Endothelial cell of hepatic sinusoid (primary cell): ENCODE data around the gene ARPC3.
"Not testable (repeated sequence)": the region's sequence is repeated elsewhere in the genome, so short reads cannot be mapped to it uniquely, and the experiment has no call there.

ENCODE experiments used
- in situ Hi-C: cut with HindIII; loops from 2 replicates; pipeline ENCODE4 v1.10.0; 2017; ENCODE audit warnings: low sequenced_read_pairs

The ARPC3 gene

GRCh38 chr12:110421159-110421661 lies 28.9 kb downstream of the ARPC3 start:
- in situ Hi-C loops, result no loop called here

- in situ Hi-C loops, result not testable (repeated sequence)
These were observed 29.5 kb downstream of the ARPC3 start for GRCh38 chr12:110420644-110421043.

- in situ Hi-C loops, result not testable (repeated sequence)
These were observed 33.0 kb downstream of the ARPC3 start for GRCh38 chr12:110417113-110417512.

- in situ Hi-C loops, result not testable (repeated sequence)
These were observed 40.1 kb downstream of the ARPC3 start for GRCh38 chr12:110410086-110410485.

- in situ Hi-C loops, result not testable (repeated sequence)
These were observed 44.9 kb downstream of the ARPC3 start for GRCh38 chr12:110405126-110405662.

- in situ Hi-C loops, result no loop called here
These were observed 46.0 kb downstream of the ARPC3 start for GRCh38 chr12:110403976-110404682.

GRCh38 chr12:110403146-110403975 lies 46.8 kb downstream of the ARPC3 start, which contains the start of gene ANAPC7:
Gene ANAPC7, minus strand, starts transcription at chr12:110403708. Its CDS starts 81 bp downstream, at chr12:110403627.
- in situ Hi-C loops, result no loop called here
